NB4 (cell line): Measurements from ENCODE around the gene CAMK1G.

Experiments
- MYC ChIP-seq: IDR thresholded peaks from 2 replicates; pipeline ENCODE4 v1.6.1; 2011; ENCODE audit warnings: low read depth, low read length
- POLR2A ChIP-seq: IDR thresholded peaks from 2 replicates; pipeline ENCODE4 v1.6.1; 2011; ENCODE audit warnings: mild to moderate bottlenecking; ENCODE audit not compliant: insufficient read length; ENCODE audit errors: extremely low read depth
- TF ChIP-seq, protein P1 (sequence below): IDR thresholded peaks from one replicate; pipeline ENCODE4 v1.5.1; 2012; ENCODE audit warnings: low read depth, low read length
- TF ChIP-seq, protein P2 (sequence below): IDR thresholded peaks from 2 replicates; pipeline ENCODE4 v1.6.1; 2011; ENCODE audit warnings: low read depth, low read length

DNA sequence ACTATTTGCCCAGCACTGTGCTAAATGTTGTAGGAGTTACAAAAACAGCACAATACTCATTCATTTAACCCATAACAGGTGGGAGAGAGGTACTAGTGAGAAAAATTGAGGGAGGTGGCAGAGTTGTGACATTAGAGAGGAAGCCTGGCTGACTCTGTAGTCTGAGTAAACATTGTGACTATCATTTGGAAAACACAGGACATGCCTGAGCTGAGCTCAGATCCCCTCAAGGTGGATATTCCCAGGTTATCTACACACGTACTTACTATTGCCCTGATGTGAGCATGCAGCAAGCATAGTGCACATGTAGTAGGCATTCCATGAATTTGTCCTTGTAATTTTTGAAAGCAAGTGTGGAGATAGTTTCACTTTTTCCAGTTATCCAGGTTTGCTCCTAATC is 10.9 kb downstream of the CAMK1G start:
- TF ChIP-seq, protein P1, sequence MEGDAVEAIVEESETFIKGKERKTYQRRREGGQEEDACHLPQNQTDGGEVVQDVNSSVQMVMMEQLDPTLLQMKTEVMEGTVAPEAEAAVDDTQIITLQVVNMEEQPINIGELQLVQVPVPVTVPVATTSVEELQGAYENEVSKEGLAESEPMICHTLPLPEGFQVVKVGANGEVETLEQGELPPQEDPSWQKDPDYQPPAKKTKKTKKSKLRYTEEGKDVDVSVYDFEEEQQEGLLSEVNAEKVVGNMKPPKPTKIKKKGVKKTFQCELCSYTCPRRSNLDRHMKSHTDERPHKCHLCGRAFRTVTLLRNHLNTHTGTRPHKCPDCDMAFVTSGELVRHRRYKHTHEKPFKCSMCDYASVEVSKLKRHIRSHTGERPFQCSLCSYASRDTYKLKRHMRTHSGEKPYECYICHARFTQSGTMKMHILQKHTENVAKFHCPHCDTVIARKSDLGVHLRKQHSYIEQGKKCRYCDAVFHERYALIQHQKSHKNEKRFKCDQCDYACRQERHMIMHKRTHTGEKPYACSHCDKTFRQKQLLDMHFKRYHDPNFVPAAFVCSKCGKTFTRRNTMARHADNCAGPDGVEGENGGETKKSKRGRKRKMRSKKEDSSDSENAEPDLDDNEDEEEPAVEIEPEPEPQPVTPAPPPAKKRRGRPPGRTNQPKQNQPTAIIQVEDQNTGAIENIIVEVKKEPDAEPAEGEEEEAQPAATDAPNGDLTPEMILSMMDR = no peak
- no peak for TF ChIP-seq POLR2A
- TF ChIP-seq, protein P2, sequence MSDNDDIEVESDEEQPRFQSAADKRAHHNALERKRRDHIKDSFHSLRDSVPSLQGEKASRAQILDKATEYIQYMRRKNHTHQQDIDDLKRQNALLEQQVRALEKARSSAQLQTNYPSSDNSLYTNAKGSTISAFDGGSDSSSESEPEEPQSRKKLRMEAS = no peak
- no peak for TF ChIP-seq MYC
